DND-41 (cell line): Measurements from ENCODE around the gene ADGRB3.
"Not testable (repeated sequence)": the region's sequence is repeated elsewhere in the genome, so short reads cannot be mapped to it uniquely, and the experiment has no call there.

Experiments
- ATAC-seq: fragments of 200-7000 bp; cut with Tn5 transposase; 3 replicates; pipeline ENCODE4 v1.9.1; 2021; ENCODE audit warnings: low read depth; ENCODE audit not compliant: insufficient read depth
- DNase-seq: peaks from one replicate; pipeline ENCODE4 v3.0.0-alpha.2; 2020
- H2AFZ ChIP-seq: 2 replicates; pipeline ENCODE4 v1.6.0; 2012; ENCODE audit warnings: low read depth, low read length
- H3K27ac ChIP-seq: 2 replicates; pipeline ENCODE4 v1.5.1; 2012; ENCODE audit warnings: low read length, inconsistent platforms
- H3K27me3 ChIP-seq: fragments of 200-600 bp; sonication (generic); 2 replicates; pipeline ENCODE4 v1.6.0; 2012; ENCODE audit warnings: low read length, mild to moderate bottlenecking, inconsistent platforms; ENCODE audit not compliant: insufficient read depth, poor library complexity
- H3K36me3 ChIP-seq: 2 replicates; pipeline ENCODE4 v1.5.1; 2012; ENCODE audit warnings: low read length, inconsistent platforms; ENCODE audit not compliant: insufficient read depth
- H3K4me1 ChIP-seq: 2 replicates; pipeline ENCODE4 v1.5.1; 2012; ENCODE audit warnings: mild to moderate bottlenecking, low read length; ENCODE audit not compliant: insufficient read depth
- H3K4me2 ChIP-seq: 2 replicates; pipeline ENCODE4 v1.6.0; 2012; ENCODE audit warnings: mild to moderate bottlenecking, moderate library complexity, low read length, inconsistent platforms; ENCODE audit not compliant: insufficient read depth
- H3K4me3 ChIP-seq, 2 experiments: fragments of 200-600 bp in 1 of 2; shearing (Covaris generic) in 1 of 2; 2 replicates each; pipeline ENCODE4 v1.5.1; 2012 to 2016; ENCODE audit warnings: inconsistent platforms in 2 of 2, low read length in 2 of 2, mild to moderate bottlenecking in 2 of 2, low read depth in 1 of 2, moderate library complexity in 1 of 2
- H3K79me2 ChIP-seq: 2 replicates; pipeline ENCODE4 v1.6.0; 2012; ENCODE audit warnings: low read length, inconsistent platforms; ENCODE audit not compliant: insufficient read depth
- H3K9ac ChIP-seq: 2 replicates; pipeline ENCODE4 v1.6.0; 2012; ENCODE audit warnings: low read depth, mild to moderate bottlenecking, inconsistent platforms, low read length, moderate library complexity
- H3K9me3 ChIP-seq: 2 replicates; pipeline ENCODE4 v1.5.1; 2012; ENCODE audit warnings: low read length, moderate library complexity, mild to moderate bottlenecking, inconsistent platforms; ENCODE audit not compliant: insufficient read depth, severe bottlenecking
- H4K20me1 ChIP-seq: 2 replicates; pipeline ENCODE4 v1.6.0; 2012; ENCODE audit warnings: low read length; ENCODE audit not compliant: insufficient read depth
- CTCF ChIP-seq: IDR thresholded peaks from 2 replicates; pipeline ENCODE4 v1.5.1; 2012; ENCODE audit warnings: borderline replicate concordance, low read length, moderate library complexity, mild to moderate bottlenecking; ENCODE audit not compliant: poor library complexity, severe bottlenecking; ENCODE audit errors: extremely low read depth
- EZH2 ChIP-seq: IDR thresholded peaks from 3 replicates; pipeline ENCODE4 v1.6.1; 2012; ENCODE audit warnings: borderline replicate concordance, low read depth, mild to moderate bottlenecking, moderate library complexity, low read length, inconsistent platforms; ENCODE audit not compliant: severe bottlenecking

Gene ADGRB3

GRCh38 chr6:68911811-68912210 is 276.7 kb downstream of the ADGRB3 start:
- Histone ChIP-seq H3K36me3 (no peaks in the 10 kb centered on the region), H2AFZ (no peak overlapping the region), H3K4me1 (no peaks in the 10 kb centered on the region), H3K9ac (no peak overlapping the region), H3K4me2 (no peak overlapping the region), H3K79me2 (no peaks in the 10 kb centered on the region), H3K4me3 (no peak overlapping the region), H3K27me3 (no peaks in the 10 kb centered on the region), H3K9me3 (no peaks in the 10 kb centered on the region), H4K20me1 (no peaks in the 10 kb centered on the region), H3K27ac (no peak overlapping the region)
- no peak for DNase-seq
- ATAC-seq, result no peak
- TF ChIP-seq EZH2, result no peak
- TF ChIP-seq CTCF, result no peak

GRCh38 chr6:68912805-68913204 is 277.7 kb downstream of the ADGRB3 start:
- H4K20me1 ChIP-seq, H3K27me3 ChIP-seq, H2AFZ ChIP-seq, H3K79me2 ChIP-seq, H3K9me3 ChIP-seq, ATAC-seq, H3K4me2 ChIP-seq, H3K36me3 ChIP-seq, DNase-seq, H3K9ac ChIP-seq, H3K4me3 ChIP-seq, H3K27ac ChIP-seq, H3K4me1 ChIP-seq: not testable (repeated sequence)

GRCh38 chr6:68915586-68915985 is 280.5 kb downstream of the ADGRB3 start:
- ATAC-seq (no peak), DNase-seq (no peak)
- no peaks in the 10 kb centered on the region for H3K4me1 ChIP-seq
- H3K4me3 ChIP-seq, result no peak overlapping the region
- H2AFZ ChIP-seq, result no peak overlapping the region
- no peaks in the 10 kb centered on the region for H3K27me3 ChIP-seq
- H3K9ac ChIP-seq, result no peak overlapping the region
- no peak overlapping the region for H3K27ac ChIP-seq
- H3K36me3 ChIP-seq, result no peaks in the 10 kb centered on the region
- no peaks in the 10 kb centered on the region for H3K79me2 ChIP-seq
- TF ChIP-seq CTCF (no peak), EZH2 (no peak)
- H3K4me2 ChIP-seq, result no peak overlapping the region
- no peaks in the 10 kb centered on the region for H4K20me1 ChIP-seq
- H3K9me3 ChIP-seq, result no peaks in the 10 kb centered on the region

- no peak overlapping the region for H3K27ac ChIP-seq
- H3K9ac ChIP-seq, result no peak overlapping the region
- ATAC-seq, result no peak
- no peak for DNase-seq
- TF ChIP-seq EZH2 (no peak), CTCF (no peak)
- H3K79me2 ChIP-seq, result no peaks in the 10 kb centered on the region
- H3K4me2 ChIP-seq, result no peak overlapping the region
- no peaks in the 10 kb centered on the region for H3K27me3 ChIP-seq
- no peaks in the 10 kb centered on the region for H3K36me3 ChIP-seq
- H3K4me3 ChIP-seq, result no peak overlapping the region
- no peak overlapping the region for H2AFZ ChIP-seq
- H3K4me1 ChIP-seq, result no peaks in the 10 kb centered on the region
- no peaks in the 10 kb centered on the region for H3K9me3 ChIP-seq
- no peaks in the 10 kb centered on the region for H4K20me1 ChIP-seq
These were observed 284.5 kb downstream of the ADGRB3 start for GRCh38 chr6:68919537-68919936.
